HL-60 (cell line): ENCODE data around the gene TJP3.

Source experiments
- DNase-seq, 2 experiments: peaks; one replicate each; pipeline ENCODE4 v3.0.0-alpha.2; 2010 to 2020; ENCODE audit warnings: low read depth in 1 of 2, low spot score in 1 of 2
- H3K27ac ChIP-seq: fragments of 250-450 bp; sonication (Bioruptor Pico); replicated peaks from 2 replicates; pipeline ENCODE4 v1.5.1; 2020; ENCODE audit warnings: mild to moderate bottlenecking, moderate library complexity
- H3K27me3 ChIP-seq: fragments of 250-450 bp; sonication (Bioruptor Pico); 2 replicates; pipeline ENCODE4 v1.5.1; 2021; ENCODE audit warnings: mild to moderate bottlenecking, moderate library complexity; ENCODE audit not compliant: insufficient read depth, poor library complexity, severe bottlenecking
- H3K4me3 ChIP-seq: replicated peaks from 2 replicates; pipeline ENCODE4 v1.5.1; 2011; ENCODE audit warnings: mild to moderate bottlenecking, control low read depth, low read length; ENCODE audit not compliant: insufficient read depth
- GABPA ChIP-seq: IDR thresholded peaks from 2 replicates; pipeline ENCODE4 v1.6.1; 2012; ENCODE audit warnings: low read depth
- POLR2AphosphoS5 ChIP-seq: IDR thresholded peaks from 2 replicates; pipeline ENCODE4 v1.6.1; 2012; ENCODE audit warnings: low read depth
- SPI1 ChIP-seq: IDR thresholded peaks from 2 replicates; pipeline ENCODE4 v1.6.1; 2012; ENCODE audit warnings: low read depth, mild to moderate bottlenecking, borderline replicate concordance
- TF ChIP-seq, protein P1 (sequence below): IDR thresholded peaks from 2 replicates; pipeline ENCODE4 v1.6.1; 2012; ENCODE audit warnings: low read depth; ENCODE audit not compliant: insufficient replicate concordance
- TF ChIP-seq, protein P2 (sequence below): IDR thresholded peaks from one replicate; pipeline ENCODE4 v1.5.1; 2011; ENCODE audit warnings: low read length, control low read depth, inconsistent platforms; ENCODE audit not compliant: insufficient read depth

TJP3 gene

DNA sequence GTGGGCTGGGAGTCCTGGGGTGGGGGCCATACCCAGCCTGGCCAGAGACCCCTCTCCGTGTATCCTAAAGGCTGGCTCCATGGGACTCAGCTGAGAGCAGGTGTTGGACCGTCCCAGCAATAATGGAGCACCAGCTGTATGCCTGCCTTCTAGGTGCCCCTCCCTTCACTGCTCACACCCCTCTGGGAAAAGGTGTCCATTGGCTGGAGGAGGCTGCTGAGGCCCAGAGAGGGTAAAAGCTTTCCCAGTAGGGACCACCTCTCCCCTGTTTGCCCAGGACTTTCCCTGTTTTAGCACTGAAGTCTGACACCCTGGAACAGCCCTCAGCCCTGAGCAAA lies 67.2 kb downstream of the TJP3 start:
- no peak for DNase-seq
- Histone ChIP-seq H3K4me3 (no peak overlapping the region), H3K27ac (no peak overlapping the region), H3K27me3 (no peaks in the 10 kb centered on the region)
- TF ChIP-seq, protein P1, sequence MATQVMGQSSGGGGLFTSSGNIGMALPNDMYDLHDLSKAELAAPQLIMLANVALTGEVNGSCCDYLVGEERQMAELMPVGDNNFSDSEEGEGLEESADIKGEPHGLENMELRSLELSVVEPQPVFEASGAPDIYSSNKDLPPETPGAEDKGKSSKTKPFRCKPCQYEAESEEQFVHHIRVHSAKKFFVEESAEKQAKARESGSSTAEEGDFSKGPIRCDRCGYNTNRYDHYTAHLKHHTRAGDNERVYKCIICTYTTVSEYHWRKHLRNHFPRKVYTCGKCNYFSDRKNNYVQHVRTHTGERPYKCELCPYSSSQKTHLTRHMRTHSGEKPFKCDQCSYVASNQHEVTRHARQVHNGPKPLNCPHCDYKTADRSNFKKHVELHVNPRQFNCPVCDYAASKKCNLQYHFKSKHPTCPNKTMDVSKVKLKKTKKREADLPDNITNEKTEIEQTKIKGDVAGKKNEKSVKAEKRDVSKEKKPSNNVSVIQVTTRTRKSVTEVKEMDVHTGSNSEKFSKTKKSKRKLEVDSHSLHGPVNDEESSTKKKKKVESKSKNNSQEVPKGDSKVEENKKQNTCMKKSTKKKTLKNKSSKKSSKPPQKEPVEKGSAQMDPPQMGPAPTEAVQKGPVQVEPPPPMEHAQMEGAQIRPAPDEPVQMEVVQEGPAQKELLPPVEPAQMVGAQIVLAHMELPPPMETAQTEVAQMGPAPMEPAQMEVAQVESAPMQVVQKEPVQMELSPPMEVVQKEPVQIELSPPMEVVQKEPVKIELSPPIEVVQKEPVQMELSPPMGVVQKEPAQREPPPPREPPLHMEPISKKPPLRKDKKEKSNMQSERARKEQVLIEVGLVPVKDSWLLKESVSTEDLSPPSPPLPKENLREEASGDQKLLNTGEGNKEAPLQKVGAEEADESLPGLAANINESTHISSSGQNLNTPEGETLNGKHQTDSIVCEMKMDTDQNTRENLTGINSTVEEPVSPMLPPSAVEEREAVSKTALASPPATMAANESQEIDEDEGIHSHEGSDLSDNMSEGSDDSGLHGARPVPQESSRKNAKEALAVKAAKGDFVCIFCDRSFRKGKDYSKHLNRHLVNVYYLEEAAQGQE: no peak
- TF ChIP-seq, protein P2, sequence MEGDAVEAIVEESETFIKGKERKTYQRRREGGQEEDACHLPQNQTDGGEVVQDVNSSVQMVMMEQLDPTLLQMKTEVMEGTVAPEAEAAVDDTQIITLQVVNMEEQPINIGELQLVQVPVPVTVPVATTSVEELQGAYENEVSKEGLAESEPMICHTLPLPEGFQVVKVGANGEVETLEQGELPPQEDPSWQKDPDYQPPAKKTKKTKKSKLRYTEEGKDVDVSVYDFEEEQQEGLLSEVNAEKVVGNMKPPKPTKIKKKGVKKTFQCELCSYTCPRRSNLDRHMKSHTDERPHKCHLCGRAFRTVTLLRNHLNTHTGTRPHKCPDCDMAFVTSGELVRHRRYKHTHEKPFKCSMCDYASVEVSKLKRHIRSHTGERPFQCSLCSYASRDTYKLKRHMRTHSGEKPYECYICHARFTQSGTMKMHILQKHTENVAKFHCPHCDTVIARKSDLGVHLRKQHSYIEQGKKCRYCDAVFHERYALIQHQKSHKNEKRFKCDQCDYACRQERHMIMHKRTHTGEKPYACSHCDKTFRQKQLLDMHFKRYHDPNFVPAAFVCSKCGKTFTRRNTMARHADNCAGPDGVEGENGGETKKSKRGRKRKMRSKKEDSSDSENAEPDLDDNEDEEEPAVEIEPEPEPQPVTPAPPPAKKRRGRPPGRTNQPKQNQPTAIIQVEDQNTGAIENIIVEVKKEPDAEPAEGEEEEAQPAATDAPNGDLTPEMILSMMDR: no peak
- TF ChIP-seq SPI1: no peak
- no peak for TF ChIP-seq POLR2AphosphoS5
- TF ChIP-seq GABPA: no peak

DNA sequence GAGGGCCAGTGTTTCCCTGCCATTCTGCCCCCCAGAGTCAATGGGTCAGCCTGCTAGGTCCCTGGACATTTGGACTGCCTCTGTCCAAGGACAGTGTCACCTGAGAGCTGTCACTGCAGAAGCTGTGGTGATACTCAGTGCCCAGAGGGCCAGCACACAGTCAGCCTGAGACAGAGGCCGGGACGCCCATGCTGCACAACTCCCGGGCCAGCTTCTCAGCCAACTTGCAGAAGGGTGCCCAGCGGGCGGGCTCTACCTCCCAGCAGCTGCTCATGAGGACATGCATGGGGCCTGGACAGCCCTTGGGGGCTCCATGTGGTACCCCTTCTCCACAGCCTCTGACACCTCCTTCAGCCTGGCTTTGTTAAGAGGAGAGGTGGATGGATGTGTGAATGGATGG lies 67.6 kb downstream of the TJP3 start:
- no peak for DNase-seq
- H3K4me3 ChIP-seq: no peak overlapping the region
- H3K27me3 ChIP-seq: no peaks in the 10 kb centered on the region
- TF ChIP-seq, protein P2: no peak
- TF ChIP-seq, protein P1: no peak
- TF ChIP-seq GABPA: no peak
- H3K27ac ChIP-seq: no peak overlapping the region

DNA sequence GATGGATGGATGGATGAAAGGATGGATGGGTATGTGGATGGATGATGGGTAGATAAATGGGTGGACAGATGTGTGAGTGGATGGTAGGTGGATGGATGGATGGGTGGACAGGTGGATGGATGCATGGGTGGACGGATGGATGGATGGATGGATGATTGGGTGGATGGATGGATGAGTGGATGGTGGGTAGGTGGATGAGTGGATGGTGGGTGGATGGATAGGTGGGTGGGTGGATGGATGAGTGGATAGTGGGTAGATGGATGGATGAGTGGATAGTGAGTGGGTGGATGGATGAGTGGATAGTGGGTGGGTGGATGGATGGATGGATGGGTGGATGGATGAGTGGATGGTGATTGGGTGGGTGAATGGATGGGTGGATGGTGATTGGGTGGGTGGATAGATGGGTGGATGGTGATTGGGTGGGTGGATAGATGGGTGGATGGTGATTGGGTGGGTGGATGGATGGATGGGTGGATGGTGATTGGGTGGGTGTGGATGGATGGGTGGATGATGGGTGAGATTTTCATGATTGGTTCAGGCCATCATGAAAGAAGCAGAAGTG lies 68.4 kb downstream of the TJP3 start:
- no peak for DNase-seq
- TF ChIP-seq, protein P2: no peak
- TF ChIP-seq POLR2AphosphoS5 (peak; percentile 19; the same call in 1 of the 2 replicates), GABPA (no peak)
- Histone ChIP-seq H3K4me3 (no peak overlapping the region), H3K27ac (no peak overlapping the region), H3K27me3 (no peaks in the 10 kb centered on the region)

DNA sequence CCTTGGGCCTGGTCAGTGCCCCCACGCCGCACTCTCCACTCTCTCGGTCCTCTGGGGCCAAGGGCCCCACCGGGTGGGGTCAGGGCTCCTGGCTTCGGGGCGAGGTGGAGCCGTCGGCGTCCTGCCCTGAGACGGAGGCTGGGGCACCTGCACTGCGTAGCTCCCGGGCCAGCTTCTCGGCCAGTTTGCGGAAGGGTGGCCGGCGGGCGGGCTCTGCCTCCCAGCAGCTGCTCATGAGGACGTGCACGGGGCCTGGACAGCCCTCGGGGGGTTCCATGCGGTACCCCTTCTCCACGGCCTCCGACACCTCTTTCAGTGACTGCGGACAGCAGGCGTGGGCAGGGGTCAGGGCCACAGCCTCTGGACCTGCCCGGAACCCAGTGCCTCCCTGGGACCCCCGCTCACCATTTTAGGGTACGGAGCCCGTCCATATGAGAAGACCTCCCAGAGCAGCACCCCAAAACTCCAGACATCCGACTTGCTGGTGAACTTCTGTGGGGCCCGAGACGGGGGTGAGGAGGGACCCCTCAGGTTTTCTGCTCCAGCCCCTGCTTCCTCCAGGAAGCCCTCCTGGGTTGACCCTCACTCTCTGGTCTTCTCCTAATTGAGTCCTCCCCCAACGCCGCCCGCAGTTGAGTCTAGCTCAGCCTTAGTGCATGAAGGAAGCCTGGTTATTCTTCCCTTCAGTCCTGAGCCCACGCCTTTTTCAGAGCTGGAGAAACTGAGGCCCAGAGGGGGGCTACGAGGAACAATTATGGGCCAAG lies 70.1 kb downstream of the TJP3 start:
- no peak overlapping the region for H3K4me3 ChIP-seq

More for the DNA sequence above, 70.1 kb downstream of the TJP3 start:
- no peak for DNase-seq
- TF ChIP-seq POLR2AphosphoS5 (no peak), GABPA (no peak), SPI1 (no peak)
- TF ChIP-seq, protein P1: no peak
- TF ChIP-seq, protein P2: no peak
- Histone ChIP-seq H3K27ac (no peak overlapping the region), H3K27me3 (no peaks in the 10 kb centered on the region)
